HG03095 (cell line): ENCODE results near the gene PRCC.

ENCODE experiments used
- ATAC-seq: cut with Tn5 transposase; IDR thresholded peaks from one replicate; pipeline ENCODE4 v1.9.1; 2021; ENCODE audit warnings: moderate library complexity; ENCODE audit not compliant: unreplicated experiment

The PRCC gene

DNA sequence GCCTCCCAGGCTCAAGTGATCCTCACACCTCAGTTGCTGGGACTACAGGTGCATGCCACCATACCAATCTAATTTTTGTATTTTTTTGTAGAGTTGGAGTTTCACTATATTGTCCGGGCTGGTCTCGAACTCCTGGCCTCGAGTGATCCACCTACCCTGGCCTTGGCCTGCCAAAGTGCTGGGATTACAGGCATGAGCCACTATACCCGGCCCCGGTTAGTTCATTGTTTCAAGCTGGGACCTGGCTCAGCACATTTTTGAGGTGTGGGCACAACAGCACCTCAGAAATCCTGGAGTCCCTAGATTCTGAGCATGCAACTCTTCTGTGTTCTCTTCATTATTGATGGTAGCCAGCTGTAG lies 28.0 kb downstream of the PRCC start:
- ATAC-seq = no peak

DNA sequence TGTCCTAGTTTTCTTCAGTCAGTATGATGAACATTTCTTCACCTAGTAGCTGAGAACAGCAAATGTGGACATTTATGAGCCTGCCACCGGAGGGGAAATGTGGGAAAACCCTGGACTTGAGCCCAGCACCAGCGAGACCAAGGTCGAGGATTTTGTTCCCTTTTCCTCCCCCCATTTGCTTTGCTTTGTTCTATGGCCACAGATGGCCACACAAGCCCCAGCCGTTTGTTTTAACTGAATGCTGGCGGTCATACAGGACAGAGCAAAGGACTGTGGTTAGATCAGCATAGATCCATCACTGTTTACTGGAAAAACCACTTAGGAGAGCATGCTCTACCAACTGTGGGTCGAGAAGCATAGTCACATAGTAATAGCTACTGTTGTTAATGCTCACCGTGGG lies 28.5 kb downstream of the PRCC start:
- ATAC-seq = no peak

GRCh38 chr1:156796340-156797097 lies 29.2 kb downstream of the PRCC start:
- ATAC-seq = no peak

- ATAC-seq = no peak
Observed at GRCh38 chr1:156797212-156797871, 30.0 kb downstream of the PRCC start.

DNA sequence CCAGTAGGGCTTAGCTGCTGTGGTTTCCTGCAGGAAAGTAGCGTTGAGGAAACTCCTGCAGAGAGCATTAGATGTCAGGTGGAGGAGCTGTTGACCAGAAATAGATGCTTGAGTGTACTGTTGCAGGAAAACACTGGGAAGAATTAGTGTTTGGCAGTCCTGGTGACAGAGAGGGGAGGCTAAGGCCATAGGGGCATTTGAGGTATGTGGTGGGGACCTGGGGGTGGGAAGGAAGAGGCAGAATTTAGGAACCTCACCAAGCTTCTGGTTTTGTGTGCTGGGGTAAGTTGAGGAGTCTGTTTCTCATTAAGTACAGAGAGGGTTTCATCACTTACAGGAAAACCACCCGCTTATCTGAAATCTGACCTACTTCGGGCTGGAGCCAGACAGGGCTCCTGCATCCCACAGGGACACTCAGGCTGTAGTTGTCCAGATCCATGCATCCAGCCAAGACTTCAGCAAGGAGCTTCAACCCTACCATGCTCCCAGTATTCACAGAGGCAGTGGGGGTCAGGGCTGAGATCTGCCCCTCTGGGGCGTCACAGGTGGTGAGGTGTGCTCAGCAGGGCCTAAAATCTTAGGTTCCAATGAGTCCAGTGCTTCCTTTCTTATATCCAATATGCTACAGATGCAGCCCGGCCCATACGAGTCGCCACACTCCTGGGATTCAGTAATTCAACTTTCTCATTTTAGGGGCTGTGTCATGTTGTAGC lies 34.2 kb downstream of the PRCC start:
- no peak for ATAC-seq

GRCh38 chr1:156802421-156802935 lies 35.1 kb downstream of the PRCC start:
- no peak for ATAC-seq

DNA sequence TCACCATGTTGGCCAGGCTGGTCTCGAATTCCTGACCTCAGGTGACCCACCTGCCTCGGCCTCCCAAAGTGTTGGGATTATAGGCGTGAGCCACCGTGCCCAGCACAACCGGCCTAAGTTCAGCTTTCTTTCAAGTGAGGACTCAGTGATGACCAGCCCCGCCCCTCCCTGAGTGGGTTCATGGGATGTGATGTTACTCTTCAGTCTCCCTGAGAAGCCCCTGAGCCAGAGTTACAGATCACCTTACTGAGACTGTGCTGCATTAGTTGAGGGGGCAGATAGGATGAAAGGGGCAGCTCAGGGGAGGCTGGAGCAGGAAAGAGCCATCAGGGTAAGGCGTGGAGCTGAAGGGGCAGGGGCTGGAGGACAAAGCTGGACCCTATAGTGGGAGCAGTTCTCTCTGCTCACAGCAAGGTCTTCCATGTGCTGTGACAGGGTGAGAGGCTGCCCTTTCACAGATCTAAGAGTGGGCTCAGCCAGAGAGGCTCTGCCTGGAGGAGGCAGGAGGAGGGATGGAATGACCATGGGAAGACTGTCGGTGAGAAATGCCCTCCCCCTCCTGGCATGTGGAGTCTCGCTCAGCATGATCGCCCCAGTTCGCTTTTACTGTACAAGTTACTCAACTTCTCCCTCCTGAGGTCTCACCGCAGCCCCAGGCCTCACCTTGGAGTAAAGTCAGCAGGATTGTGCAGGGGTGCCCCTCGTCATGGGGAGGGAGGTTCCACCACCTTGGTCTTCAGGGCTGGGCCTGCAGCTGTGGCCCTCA lies 35.9 kb downstream of the PRCC start:
- no peak for ATAC-seq

DNA sequence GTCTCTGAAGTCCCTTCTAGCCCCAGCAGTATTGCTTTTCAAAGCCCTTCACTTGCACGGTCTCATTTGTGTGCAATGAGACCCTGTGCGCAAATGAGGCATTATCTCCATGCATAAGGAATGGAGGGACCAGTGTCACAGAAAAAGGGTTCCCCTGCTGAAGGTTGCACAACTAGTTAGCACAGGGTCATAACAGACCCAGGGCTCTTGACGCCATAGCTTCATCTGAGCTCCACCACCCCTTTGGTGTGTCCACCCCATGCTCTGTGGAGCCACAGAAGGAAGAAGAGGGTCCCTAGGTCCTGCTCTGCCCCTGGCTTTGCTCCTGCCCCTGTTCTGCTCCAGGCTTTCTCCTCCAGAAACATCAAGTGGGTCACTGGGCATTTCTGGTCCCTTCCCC lies 36.7 kb downstream of the PRCC start:
- no peak for ATAC-seq

DNA sequence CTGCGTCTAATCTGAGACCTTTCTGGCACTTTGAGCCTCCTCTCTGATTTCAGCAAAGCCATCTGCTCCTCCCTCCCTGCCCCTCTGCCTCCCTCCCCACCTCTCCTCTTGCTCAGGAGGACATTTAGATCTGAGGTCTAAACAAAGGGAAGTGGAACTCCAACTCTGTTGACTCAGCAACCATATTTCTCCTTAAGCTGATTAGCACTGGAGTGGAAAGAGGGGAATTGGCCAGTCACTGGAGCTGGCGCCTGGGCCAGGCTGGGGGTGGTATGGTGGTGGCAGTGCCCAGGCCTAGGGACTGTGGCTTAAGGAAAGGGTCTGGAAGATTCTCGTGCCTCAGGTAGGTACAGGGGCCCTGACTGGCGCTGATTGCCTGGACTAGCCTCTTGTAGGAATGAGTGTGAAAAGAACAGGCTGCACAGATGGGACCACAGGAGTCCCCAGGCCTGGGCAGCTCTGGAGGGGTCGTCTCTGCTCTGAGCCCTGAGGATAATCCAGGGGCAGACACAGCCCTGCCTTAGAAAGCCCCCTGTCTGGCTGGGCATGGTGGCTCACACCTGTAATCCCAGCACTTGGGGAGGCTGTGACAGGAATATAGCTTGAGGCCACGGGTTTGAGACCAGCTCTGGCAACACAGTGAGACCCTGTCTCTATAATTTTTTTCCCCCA lies 37.4 kb downstream of the PRCC start:
- no peak for ATAC-seq

DNA sequence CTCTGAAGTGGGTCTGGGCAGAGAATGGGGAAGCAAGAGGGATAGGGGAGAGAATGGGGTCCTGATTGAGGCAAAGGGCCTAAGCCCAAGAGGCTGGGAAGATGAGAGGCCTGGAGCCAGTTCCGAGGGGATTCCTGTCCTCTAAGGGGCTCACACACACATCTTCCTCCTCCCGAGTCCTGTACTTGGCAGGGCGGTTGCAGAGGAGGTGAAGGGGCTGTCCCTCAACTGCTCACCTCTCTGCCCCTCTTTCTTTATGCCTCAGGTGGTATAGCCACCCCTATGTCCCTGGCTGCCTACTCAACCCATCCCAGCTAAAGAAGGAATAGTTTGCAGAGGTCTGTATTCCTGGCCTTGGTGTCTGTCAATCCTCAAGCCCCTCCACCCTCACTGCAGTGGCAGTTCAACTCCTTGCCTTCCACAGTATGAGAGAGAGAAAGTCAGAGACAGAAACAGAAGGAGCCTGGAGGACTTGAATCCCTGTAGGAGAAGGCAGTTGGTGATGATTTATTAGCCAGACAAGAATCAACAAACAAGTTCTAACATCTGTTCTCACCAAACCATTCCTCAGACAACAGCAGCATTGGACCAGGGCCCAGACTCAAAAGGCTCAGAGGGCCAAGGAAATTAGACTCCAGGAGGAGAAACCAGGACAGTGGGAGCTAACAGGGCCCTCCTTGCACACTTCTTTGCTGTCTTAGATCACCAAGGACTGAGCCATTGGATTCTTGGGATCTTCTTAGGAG lies 38.6 kb downstream of the PRCC start:
- no peak for ATAC-seq

DNA sequence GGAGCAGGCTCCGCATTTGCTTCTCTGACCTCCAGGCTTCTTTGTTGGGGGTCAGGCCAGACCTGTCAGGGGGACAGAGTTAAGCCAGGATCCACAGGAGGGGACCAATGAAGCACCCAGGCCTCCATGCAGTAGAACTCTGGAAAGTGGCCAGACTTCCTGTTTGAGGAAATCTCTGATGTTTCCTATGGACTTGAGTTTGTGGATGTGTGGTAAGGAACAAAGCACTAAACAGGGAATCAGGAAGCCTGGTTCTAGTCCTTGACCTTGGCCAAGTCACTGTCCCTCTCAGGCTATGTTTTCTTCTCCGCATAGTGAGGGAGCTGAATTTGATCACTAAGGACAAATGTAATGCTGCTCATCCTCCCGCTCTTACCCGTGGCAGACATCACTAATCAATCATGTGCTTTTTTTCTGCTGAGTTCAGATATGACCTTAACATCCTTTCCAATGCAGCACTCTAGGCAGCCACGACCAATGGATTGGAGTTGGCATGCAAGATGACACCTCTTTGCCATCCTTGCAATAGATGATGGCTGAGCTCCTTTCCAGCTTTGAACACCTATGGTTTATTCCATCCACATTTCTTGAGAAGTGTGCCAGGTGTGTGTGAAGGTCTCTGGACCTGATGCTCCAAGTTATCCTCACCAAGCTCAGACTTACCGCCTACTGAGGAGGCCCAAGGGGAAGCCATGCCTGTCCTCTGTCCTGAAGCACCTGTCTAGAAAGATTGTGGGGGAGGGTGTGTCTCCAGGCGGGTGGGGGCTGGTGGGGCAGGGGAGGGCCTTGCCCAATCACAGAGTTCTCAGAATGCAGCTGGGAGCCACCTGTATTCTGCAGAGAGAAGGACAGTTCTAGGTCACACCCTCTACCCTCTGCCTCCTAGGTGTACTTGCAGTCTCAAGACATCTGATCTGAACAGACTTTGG lies 39.4 kb downstream of the PRCC start:
- no peak for ATAC-seq

GRCh38 chr1:156807627-156808026 lies 40.3 kb downstream of the PRCC start:
- ATAC-seq = no peak

DNA sequence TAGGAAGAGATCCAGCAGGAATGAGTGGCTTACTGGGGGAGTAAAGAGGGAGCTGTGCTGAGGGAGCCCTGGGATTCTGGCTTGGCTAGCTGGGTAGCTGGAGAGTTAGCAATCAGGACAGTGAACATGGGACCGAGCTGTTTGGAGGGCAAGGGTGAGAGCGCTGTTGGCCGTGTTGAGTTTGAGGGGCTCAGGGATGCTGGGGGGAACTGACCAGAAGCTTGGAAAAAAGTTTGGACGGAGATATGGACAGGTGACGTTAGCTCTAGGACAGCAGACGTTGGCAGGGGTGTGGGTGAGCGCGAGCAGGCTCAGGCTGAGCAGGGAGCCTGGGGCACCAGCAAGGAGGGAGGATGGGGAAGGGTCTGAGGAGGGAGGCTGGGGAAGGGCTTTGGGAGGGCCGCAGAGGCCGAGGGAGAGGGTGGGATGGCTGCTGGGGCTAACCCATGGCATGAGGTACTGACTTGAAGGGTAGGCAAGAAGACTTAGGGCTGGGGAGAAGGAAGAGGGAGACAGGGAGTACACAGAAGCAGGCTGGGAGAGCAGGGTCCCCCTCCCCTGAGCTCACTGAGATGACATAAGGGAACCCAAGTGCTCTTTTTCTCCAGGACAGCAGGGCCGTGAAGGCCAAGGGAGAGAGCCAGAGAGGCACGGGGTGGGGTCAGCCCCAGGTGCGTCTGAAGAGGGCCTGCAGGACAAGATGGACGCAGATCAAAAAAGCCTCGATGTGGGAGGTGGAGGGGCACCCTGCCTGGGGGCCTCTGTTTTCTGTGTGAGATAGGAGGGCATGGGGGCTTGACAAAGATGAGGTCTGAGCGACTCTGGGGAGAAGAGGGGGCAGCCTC lies 41.1 kb downstream of the PRCC start:
- no peak for ATAC-seq

DNA sequence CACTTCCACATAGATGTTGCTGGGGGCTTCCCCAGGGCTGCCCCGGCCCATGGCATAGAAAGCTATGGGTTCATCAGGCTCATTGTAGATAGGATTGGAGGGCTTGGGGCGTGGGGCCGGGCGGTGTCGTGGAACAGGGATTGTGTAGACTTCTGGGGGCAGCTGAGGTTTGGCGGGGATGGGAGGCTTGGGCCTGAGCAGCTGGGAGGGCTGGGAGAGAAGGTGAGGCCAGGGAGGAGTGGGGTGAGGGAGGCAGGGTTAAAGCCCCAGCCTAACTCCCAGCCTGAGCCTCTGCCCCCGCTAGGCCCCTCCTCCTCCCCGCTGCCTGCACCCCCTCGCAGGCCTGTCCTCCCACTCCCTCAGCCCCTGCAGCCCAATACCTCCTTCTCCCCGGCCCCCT lies 41.9 kb downstream of the PRCC start:
- ATAC-seq = no peak

GRCh38 chr1:156809711-156810366 lies 42.5 kb downstream of the PRCC start:
- ATAC-seq = no peak

DNA sequence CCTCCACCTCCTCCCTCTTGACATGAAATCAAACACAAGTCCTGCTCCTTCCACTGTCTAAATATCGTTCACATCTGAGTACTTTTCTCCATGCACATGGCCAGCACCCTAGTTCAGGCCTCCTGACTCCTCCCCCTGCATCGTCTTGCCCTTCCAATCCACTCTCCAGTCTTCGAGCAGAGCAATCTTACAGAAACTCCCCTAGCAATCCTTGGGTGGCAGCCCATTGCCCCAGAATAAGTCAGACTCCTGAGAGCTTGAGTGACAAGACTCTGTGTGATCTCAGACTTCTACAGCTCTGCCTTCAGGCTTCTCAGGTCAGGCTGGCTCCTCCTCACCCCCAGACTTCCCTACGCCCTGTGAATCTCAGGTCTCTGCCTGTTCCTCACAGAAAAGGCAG lies 43.8 kb downstream of the PRCC start:
- no peak for ATAC-seq

- ATAC-seq = no peak
Observed at GRCh38 chr1:156812293-156812990, 45.1 kb downstream of the PRCC start.
